ENCODE data around the gene SEC14L2.
A peak's percentile ranks its signal among the peaks of the same experiment; 100 is the strongest.

The SEC14L2 gene

DNA sequence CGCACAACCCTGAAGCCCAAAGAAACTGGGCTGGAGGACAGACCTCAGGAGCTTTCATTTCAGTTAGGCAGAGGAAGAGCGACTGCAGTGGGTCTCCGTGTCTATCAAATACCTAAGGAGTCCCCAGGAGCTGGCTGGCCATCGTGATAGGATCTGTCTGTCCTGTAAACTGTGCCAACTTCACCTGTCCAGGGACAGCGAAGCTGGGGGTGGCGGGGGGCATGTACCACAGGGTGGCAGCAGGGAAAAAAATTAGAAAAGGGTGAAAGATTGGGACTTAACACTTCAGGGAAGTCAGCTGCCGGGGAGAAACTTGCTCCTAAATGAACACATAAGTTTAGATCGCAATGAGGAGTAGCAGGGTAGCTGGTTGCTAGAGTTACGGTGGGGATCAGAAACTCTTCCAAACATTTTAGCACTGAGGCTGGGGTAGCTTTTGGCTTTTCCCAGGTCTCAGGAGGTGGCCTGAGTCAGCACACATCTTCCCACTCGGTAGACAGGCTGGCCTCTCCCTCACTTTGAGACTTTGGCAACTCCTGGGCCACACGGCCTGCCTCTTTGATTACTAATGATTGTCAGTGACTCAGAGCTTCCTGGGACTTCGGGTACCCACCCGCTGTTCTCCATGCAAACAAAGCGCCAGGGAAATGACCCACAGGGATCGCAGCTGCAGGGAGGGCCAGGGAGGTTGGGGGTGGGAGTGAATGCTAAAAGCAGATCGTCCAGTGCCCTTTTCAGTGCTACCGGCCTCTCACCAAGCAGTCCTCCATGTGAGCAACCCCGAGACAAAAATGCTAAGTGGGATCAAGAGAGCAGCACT, 25.9 kb downstream of the SEC14L2 start:
- no peak for TF ChIP-seq EZH2phosphoT487 (IDR thresholded peaks at IDR 0.05; ENCODE audit: low read depth)
- TF ChIP-seq, protein P1, sequence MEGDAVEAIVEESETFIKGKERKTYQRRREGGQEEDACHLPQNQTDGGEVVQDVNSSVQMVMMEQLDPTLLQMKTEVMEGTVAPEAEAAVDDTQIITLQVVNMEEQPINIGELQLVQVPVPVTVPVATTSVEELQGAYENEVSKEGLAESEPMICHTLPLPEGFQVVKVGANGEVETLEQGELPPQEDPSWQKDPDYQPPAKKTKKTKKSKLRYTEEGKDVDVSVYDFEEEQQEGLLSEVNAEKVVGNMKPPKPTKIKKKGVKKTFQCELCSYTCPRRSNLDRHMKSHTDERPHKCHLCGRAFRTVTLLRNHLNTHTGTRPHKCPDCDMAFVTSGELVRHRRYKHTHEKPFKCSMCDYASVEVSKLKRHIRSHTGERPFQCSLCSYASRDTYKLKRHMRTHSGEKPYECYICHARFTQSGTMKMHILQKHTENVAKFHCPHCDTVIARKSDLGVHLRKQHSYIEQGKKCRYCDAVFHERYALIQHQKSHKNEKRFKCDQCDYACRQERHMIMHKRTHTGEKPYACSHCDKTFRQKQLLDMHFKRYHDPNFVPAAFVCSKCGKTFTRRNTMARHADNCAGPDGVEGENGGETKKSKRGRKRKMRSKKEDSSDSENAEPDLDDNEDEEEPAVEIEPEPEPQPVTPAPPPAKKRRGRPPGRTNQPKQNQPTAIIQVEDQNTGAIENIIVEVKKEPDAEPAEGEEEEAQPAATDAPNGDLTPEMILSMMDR (IDR thresholded peaks at IDR 0.05; ENCODE audit: low read depth, low read length): no peak
- peaks cover 50% of the 10 kb centered on the region for H3K36me3 ChIP-seq (replicated peaks; ENCODE audit: low read depth, low read length)
- peaks cover 44% of the 10 kb centered on the region for H3K79me2 ChIP-seq (ENCODE audit: low read length)
- peak overlapping the region; percentile 97 for H3K4me2 ChIP-seq (ENCODE audit: low read length)
- H3K4me3 ChIP-seq (ENCODE audit: low read length): peak overlapping the region; percentile 87
- H3K4me1 ChIP-seq (ENCODE audit: low read length): peaks cover 25% of the 10 kb centered on the region
- H3K27me3 ChIP-seq (ENCODE audit: low read depth, low read length): no peaks in the 10 kb centered on the region
- H3K9ac ChIP-seq (ENCODE audit: low read length): peak overlapping the region; percentile 94
- peak overlapping the region; percentile 64 for H3K27ac ChIP-seq (ENCODE audit: low read length)
- H2AFZ ChIP-seq (ENCODE audit: low read depth, low read length): peak overlapping the region; percentile 28; the same call in 1 of the 2 replicates
- H3K9me3 ChIP-seq (ENCODE audit: insufficient read depth, low read length): no peaks in the 10 kb centered on the region
- 0 out of 2 replicates have a peak, but pooled peaks cover 7% of the 10 kb centered on the region for H4K20me1 ChIP-seq (ENCODE audit: insufficient read depth, low read length)

DNA sequence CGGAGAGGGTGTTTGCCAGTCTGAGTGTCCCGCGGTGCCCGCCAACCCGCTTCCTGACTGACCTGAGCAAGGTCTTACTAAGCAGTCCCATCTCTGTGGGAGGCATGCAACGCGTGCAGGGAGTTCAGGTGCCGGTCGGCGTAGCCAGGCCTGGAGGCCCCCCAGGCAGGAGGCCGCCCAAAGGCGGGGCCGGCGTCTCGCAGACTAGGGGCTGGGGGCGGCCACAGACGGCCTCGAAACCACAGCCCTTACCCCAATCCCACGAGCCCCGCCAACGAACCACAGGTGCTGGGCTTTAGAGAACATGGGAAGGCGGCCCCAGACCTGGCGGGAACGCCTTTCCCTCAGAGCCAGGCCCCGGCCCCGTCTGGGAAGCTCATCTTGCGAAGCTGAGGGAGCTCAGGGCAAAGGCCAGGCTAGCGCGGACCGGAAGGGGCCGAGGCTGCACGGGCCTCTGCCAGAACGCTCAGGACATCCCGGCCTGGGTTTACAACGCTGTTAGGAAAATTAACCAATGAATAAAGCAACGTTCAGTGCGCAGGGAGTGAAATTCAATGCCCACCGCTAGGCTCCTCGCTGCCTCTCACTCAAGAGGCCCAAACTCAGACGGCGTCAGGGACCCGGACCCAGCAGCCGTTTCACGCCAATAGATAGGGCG, 26.6 kb downstream of the SEC14L2 start:
- Histone ChIP-seq H3K4me2 (ENCODE audit: low read length) (peak overlapping the region; percentile 97), H3K36me3 (replicated peaks; ENCODE audit: low read depth, low read length) (peaks cover 48% of the 10 kb centered on the region), H3K9ac (ENCODE audit: low read length) (peak overlapping the region; percentile 94), H3K4me1 (ENCODE audit: low read length) (peaks cover 25% of the 10 kb centered on the region), H3K9me3 (ENCODE audit: insufficient read depth, low read length) (no peaks in the 10 kb centered on the region), H3K27me3 (ENCODE audit: low read depth, low read length) (no peaks in the 10 kb centered on the region), H3K4me3 (ENCODE audit: low read length) (peak overlapping the region; percentile 87), H4K20me1 (ENCODE audit: insufficient read depth, low read length) (0 out of 2 replicates have a peak, but pooled peaks cover 7% of the 10 kb centered on the region), H3K27ac (ENCODE audit: low read length) (peak overlapping the region; percentile 64), H3K79me2 (ENCODE audit: low read length) (peaks cover 44% of the 10 kb centered on the region), H2AFZ (ENCODE audit: low read depth, low read length) (peak overlapping the region; percentile 28; the same call in 1 of the 2 replicates)
- TF ChIP-seq, protein P1 (IDR thresholded peaks at IDR 0.05; ENCODE audit: low read depth, low read length): no peak
- TF ChIP-seq EZH2phosphoT487 (IDR thresholded peaks at IDR 0.05; ENCODE audit: low read depth): no peak

DNA sequence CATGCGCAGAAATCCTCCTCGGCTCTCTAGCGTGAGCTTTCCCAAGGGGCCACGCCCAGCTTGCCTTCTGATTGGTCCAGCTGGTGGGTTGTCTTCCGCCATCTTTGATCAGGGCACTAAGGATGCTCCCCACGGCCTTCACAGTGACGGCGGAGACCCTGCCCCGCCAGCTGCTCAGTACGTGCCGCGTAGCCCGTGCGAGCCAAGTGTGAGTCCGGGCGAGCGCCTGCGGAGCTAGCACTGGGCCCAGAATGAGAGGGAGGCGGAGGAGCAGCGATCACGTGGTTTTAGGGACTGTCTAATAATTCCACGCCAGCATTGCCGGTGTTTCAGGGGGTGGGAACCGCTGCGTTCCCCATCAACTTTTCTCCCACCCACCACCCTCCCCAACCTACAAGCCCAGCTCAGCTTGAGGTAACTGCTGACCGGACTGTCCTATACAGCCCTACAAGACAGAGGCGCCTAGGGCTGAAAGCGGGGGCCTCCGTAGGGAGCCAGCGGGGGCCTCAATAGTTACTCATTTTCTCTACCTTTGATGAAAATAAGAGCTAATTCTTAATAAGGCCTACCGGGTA, 27.2 kb downstream of the SEC14L2 start:
- H3K4me2 ChIP-seq (ENCODE audit: low read length): peak overlapping the region; percentile 97
- TF ChIP-seq, protein P1 (IDR thresholded peaks at IDR 0.05; ENCODE audit: low read depth, low read length): no peak
- no peak for TF ChIP-seq EZH2phosphoT487 (IDR thresholded peaks at IDR 0.05; ENCODE audit: low read depth)
- peaks cover 25% of the 10 kb centered on the region for H3K4me1 ChIP-seq (ENCODE audit: low read length)
- H3K4me3 ChIP-seq (ENCODE audit: low read length): peak overlapping the region; percentile 87
- H3K36me3 ChIP-seq (replicated peaks; ENCODE audit: low read depth, low read length): peaks cover 46% of the 10 kb centered on the region
- H3K79me2 ChIP-seq (ENCODE audit: low read length): peaks cover 44% of the 10 kb centered on the region
- H3K9ac ChIP-seq (ENCODE audit: low read length): peak overlapping the region; percentile 94
- no peaks in the 10 kb centered on the region for H3K9me3 ChIP-seq (ENCODE audit: insufficient read depth, low read length)
- H2AFZ ChIP-seq (ENCODE audit: low read depth, low read length): peak overlapping the region; percentile 59
- H3K27me3 ChIP-seq (ENCODE audit: low read depth, low read length): no peaks in the 10 kb centered on the region
- peak overlapping the region; percentile 64 for H3K27ac ChIP-seq (ENCODE audit: low read length)
- H4K20me1 ChIP-seq (ENCODE audit: insufficient read depth, low read length): 0 out of 2 replicates have a peak, but pooled peaks cover 7% of the 10 kb centered on the region

All from OCI-LY3 (cell line).